ENCODE measurements around the gene TEX52.
"Not testable (repeated sequence)": the region's sequence is repeated elsewhere in the genome, so short reads cannot be mapped to it uniquely, and the experiment has no call there.

Gene TEX52

DNA sequence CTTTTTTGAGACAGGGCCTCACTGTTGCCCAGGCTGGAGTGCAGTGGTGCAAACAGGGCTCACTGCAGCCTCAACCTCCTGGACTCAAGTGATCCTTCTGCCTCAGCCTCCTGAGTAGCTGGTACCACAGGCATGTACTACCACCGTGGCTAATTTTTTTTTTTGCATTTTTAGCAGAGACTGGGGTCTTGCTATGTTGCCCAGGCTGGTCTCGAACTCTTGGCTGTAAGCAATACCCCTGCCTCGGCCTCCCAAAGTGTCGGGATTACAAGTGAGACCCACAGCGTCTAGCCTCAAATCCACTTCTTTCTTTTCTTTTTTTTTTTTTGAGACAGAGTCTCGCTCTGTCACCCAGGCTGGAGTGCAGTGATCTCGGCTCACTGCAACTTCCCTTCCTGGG, 6.6 kb upstream of the TEX52 start:
- DNase-seq: not testable (repeated sequence)

DNA sequence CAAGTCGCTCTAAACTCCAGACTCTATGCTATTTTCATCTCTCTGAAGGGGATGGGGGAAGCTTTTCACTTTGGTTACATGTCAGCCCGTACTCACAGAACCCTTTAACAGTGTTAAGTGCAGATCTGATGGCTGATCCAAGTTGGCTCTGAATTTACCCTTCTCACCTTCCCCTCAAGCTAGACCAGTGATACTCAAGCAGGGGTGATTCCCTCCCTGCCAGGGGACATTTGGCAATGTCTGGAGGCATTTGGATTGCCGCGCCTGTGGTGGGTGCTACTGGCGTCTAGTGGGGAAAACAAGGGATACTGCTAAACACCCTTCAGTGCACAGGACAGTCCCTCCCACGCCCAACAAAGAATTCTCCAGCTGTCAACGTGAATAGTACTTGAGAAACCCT, 6.0 kb upstream of the TEX52 start:
- DNase-seq: no peak

DNA sequence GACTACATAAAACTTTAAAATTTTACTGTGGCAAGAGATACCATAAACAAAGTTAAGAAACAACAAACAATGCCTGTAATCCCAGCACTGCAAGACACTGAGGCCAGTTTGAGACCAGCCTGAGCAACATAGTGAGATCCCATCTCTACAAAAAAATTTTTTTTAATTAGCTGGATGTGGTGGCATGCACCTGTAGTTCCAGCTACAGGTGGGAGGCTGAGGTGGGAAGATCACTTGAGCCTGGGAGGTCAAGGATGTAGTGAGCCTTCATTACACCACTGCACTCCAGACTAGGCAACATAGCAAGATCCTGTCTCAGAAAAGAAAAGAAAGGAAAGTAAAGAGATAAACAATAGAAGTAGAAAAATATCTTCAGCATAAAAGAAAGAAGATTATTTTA, 3.3 kb upstream of the TEX52 start:
- no peak for DNase-seq

DNA sequence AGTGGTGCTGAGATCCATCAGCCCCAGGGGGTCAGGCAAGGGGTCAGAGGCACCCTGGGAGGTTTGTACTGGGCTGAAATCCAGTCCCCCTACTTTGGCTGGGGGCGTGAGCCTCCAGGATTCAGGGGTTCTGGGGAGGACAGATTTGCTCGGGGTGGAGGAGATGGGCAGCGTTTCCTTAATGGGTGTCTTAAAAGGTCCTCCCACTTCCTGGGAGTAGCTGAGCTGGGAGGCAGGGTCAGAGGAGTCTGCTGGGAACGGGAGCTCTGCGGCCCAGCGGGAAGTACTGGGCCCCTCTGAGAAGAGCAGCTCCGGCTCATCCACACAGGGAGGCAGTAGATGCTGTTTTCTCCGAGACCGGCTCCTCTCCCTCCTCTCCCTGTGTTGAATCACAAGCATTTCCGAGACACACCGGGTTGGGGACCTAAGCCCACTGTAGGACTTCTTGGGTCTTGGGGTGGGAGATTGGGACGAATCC, 2.1 kb upstream of the TEX52 start:
- no peak for DNase-seq

DNA sequence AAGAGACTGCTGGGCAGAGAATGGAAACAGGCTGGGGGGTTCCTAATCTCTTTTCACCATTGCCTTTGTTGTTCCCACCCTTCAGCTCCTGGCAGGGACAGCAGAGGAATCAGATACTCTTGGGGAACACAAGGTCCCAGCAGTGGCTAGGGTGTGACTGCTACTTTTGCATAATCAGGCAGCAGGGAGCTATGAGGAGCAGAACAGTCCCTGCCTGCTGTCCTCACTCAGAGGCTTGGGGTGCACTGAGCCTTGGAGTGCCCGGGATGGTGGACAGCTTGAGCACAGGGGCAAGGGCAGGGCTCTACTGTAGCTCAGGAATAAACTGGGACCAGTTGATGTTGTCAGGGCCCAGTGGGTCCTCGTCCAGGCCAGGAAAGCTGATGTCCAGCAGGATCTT, 1.5 kb upstream of the TEX52 start:
- DNase-seq: no peak

DNA sequence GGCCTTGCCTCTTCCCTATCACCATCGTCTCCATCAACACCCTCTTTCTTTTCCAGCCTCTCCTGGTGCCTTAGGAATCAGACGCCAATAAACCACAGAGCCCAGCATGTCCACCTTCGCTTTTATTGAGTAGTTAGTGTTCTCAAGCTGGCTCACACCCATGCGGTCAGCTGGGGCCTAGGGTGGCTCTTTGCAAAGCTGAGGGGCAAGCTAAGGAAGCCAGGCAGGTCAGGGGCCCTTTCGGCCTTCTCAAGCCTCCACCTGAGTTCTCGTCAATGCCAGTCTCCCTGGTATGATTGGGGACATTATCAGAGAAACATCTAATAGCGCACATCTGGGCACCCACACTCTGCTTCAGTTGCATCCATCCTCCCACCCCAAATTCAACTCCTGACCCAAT, 737 bp upstream of the TEX52 start:
- no peak for DNase-seq

DNA sequence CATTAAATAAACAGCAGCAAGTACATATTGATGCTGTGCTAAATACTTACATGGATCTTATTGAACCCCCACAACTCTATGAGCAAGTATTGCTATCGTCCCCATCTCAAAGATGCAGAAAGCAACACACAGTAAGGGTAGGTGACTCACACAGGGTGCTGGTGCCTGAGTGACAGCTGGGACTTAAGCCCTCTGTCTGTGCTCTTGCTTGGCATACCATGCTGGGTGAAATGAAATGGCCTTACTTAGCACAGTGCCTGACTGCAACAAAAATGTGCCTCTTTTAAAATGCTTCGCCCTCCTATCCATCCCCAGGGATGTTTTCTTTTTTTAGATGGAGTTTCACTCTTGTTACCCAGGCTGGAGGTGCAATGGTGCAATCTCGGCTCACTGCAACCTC, 788 bp downstream of the TEX52 start:
- DNase-seq: no peak

DNA sequence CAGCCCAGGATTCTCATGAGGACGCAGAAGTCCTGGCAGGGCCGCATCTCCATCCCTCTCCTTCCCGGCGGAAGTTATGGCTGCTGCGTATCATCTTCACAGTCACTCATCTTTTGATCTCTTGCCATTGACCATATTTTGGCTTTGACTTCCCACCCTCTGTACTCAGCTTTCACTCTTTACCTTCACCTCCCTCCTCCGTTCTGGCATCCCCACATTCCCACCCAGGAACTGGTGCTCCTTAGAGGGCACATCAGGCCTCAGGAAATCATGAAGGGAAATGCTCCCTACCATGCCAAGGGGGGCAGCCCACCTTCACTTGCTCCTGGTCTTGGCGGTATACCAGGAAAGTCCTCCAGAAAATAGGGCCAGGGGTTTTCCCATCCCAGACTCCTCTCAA, 1.3 kb downstream of the TEX52 start:
- no peak for DNase-seq

DNA sequence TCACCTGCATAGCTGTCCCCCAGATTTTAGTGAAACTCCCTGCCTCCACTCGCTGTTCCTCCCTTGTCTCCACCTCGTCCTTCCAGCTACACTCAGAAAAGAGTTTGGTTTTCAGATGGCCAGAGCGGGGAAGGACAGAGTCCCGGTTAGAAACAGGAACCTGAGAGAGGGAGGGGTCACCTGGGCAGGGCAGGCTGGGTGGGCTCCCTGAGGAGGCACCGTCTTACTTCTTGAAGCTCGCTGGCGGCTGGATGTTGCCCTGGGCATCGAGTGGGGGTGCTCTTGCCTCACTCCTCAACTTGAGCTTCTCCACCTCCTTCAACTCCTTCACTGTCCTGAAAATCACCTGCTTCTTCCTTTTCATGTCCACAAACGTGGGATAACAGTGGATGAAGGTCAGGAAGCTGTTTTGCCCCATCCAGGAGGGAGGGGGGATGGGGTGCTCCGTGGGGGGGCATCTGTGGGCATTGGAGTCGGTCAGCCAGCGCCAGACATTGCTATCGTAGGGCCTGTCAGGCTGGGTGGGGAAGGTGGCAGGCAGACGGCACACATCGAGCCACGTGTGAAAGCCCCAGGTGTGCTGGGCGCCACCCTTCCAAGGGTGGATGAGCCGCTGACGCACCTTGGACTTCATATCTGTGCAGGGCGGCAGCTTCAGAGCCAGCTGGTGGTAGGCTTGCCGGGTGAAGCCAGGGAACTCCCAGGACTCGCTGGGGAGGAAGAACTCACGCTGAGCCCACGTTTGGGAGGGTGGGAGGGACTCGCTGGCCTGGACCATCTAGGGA, 2.0 kb downstream of the TEX52 start:
- no peak for DNase-seq

DNA sequence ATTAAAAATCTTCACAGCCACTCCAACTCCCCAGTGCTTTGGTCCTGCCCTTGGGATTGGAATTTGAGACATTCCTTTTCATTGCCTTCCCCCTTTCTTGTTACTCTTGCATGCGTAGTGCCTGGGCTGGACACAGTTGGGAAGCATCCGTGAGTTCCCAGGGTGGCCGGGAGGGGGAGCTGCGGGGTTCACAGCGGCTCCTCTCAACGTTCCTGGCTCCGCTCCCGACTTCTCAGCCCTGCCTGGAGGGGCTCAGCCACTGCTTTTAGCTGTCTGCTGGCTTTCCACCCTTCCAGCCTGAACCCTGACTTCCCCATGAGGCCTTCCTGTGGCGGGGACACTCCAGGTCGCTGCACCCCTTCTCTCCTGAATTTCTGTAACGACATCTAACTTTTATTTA, 3.2 kb downstream of the TEX52 start:
- DNase-seq: peak; percentile 55

DNA sequence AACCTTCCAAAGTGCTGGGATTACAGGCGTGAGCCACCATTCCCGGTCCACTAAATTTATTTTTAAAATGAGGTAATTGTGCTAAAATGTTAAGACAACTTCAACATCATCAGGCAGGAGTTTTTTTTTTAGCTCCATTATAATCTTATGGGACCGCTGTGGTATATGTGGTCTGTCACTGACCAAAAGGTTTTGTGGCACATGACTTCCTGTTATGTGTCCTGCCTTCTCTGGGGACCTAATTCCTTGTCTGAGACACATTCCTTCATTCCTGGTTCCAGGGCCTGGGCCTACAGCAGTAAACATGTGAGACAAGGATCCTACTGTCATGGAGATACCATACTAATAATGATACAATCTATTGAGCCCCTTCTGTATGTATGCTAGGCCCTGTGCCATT, 4.9 kb downstream of the TEX52 start:
- no peak for DNase-seq

DNA sequence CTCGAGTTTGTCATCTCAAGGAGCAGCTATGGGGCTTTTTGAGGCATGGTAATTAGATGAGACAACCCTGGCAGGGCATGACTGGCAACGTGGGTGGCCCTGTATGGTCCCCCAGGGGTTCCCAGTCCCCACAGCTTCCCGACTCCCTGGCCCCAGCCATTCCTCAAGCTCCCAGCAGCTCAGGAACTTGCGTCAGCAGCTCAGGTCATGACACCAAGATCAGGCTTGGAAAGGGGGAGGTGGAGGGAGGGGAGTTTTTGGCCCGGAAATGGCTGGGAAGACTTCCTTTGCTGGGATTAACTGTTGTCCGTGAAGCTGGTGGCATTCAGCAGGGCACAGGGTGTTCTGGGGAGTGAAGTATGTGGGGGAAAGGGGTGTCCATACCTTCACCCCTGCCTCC, 11.6 kb downstream of the TEX52 start:
- no peak for DNase-seq

DNA sequence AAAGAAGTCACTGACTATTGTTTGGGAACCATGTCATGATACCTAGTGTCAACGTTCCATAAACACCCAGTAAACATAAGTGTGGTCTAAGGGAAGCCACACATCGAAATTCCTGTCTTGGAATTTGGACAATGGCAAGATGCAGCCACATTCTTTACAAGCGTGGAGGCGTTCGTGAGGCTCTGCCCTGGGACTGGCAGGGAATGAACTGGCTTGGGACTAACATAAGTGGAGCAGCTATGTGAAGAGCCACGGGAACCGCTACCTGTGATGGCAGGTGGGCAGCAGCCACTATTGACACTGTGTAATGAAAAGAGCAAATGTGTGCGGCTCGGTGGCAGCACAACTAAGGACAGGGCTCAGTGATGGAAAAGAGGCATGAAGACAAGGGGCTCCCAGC, 12.1 kb downstream of the TEX52 start:
- DNase-seq: no peak

DNA sequence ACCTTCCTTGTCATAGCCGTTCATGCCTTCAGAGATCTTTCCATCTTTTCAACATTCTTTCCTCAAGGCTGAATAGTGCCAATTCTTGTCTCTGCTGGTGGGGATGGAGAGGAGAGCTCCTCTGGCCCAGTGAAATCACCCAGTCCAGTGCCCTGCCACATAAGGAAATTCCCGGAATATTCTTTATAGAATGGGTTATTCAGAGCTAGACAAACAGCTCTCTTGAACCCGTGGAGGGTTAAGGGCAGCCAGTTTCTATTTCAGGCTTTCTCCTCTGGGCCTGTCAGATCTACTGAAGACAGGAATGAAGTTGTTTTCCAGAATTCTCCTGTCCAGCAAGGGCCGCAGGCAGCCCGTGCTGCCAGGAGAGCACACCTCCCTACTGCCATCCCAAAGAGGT, 13.9 kb downstream of the TEX52 start:
- DNase-seq: no peak

DNA sequence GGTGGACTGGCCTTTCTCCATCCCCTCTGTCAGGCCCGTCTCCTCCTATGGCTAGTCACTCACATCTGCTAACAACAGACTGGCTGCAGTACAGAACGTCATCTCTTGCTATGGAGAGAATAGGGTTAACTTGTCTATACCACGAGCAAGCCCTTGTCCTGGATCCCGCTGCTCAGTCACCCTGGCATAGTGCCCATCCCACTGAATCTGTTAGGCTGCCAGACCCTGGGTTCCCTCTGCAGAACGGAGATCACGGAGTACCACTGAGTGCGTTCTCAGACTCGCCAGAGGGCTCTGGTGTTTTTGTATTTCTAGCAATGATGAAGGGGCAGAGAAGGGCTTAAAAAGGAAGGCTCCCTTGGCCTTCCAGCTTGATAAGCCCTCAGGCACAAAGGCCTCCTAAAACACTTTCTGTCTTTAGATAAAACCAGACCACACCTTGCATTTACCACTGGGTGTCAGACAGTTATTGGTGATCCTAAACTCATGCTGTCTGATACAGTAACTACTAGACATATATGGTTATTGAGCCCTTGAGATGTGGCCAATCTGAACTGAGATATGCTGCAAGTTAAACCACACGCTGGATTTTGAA, 15.7 kb downstream of the TEX52 start:
- no peak for DNase-seq

DNA sequence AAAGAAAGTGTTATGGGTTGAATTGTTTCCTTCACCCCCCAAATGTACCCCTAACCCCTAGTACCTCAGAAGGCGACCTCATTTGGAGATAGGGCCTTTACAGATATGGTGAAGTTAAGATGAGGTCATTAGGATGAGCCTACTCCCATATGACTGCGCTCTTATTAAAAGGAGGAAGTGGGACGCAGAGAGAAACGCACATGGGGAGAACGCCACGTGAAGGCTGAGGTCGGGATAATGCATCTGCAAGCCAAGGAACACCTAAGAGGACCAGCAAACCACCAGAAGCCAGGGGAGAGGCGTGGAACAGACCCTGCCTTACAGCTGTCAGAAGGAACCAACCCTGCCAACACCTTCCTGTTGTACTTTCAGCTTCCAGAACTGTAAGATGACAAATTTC, 20.3 kb downstream of the TEX52 start:
- DNase-seq: no peak

DNA sequence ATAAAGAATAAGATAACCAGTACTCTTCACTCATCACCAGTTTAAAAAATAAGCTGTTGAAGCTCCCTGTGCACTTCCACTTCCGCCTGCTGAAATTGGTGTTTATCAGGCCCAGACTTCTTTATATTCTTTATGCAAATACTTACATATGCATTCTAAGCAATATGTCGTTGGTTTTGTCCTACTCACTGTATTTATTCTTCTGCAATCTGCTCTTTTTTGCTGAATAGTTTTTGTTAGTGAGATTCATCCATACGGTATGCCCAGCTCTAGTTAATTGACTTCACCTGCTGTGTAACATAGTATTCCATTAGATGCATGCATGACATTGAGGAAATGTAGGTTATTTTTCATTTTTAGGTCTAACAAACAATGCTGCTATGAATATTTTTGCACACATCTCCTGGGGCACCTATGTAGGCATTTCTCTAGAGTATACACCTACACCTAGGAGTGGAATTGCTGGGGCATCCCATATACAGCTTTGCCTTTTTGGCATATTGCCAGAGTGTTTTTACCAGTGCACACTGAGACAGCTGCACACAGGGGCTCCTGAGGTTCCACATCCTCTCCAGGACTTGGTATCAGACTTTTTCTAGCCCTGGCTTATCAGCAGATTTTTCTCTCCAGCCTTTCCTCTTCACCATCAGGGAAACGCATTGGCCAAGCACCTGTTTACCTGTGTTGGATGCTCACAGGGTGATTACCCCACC, 21.0 kb downstream of the TEX52 start:
- no peak for DNase-seq

DNA sequence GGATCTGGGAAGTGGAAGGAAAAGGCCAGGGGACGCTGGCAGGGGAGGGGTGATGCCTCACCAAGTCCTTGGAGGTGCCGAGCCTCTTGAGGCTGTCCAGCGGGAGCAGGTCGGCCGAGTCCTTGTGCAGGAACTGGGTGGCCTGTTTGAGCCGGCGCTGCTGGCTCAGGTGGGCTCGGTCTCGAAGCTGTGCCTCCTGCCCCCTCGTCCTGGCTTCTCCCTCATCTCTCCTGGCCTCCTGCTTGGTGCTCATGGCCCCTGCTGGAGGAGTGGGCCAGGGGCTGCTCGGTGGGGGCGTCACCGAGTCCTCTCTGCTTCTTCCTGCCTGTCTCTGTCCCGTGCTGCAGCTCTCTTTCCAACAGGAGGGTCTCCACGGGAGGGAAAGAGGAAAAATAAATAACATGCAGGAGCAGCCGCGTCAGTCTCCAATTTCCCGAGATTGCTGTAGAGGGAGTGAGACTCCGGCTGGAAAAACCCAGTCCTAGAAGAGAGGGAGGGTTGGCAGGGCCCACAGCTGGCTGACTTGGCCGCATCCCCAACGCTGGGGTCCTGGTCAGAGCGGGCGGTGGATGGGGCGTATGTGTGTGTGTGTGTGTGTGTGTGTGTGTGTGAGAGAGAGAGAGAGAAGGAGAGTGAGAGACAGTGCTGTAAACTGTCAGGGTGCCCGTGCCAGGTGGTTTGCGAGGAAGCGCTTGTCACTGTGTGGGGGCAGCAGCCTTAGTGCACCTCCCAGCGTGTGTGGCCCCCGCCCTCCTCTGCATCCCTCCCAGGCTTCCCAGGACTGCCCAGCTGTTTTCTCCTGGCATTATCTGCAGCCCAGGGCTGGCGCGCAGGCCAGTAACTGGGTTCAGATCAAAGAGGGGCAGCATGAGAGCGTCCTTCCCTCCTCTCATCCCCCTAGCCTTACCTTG, 22.0 kb downstream of the TEX52 start, which contains the start of gene NRIP2:
Gene NRIP2 (minus strand): TSS at position 455 of the 911 bp plus-strand sequence. CDS start 52 bp downstream, at position 403.
- no peak for DNase-seq

DNA sequence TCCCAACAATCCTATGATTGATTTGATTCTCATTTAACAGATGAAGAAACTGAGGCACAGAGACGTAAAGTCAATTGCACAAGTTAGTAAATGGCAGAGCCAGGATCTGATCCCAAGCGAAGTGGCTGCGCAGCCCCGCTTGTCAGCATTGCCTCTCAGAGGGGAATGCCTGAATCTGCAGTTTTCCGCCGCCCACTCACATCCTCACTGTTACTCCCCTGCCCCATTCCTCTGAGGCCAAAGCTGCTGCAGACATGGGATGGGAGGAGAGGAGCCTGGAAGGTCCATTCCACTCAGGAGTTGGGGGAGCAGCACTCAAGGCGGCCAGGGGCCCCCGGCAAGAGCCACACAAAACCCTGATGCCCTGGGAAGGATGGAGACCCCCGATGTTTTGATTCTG, 23.0 kb downstream of the TEX52 start:
- no peak for DNase-seq

DNA sequence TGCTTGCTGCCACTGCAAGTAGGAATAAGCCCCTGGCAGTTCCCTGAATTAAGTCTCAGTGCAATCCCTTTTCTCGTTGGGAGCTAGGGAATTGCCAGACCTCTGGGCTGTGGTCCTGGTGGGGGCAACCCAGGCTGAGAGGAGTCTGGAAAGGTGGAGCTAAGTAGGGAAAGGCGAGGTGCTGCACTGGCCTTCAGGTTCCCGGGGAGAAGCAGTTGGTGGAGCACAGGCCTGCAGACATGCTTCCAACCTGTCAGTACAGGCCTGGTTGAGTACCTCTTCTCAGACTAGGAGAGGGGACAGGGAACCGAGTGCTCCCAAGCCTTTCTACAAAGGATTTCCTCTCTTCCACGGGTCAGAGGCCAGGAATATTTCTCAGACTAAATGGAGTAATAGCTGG, 23.5 kb downstream of the TEX52 start:
- no peak for DNase-seq

DNA sequence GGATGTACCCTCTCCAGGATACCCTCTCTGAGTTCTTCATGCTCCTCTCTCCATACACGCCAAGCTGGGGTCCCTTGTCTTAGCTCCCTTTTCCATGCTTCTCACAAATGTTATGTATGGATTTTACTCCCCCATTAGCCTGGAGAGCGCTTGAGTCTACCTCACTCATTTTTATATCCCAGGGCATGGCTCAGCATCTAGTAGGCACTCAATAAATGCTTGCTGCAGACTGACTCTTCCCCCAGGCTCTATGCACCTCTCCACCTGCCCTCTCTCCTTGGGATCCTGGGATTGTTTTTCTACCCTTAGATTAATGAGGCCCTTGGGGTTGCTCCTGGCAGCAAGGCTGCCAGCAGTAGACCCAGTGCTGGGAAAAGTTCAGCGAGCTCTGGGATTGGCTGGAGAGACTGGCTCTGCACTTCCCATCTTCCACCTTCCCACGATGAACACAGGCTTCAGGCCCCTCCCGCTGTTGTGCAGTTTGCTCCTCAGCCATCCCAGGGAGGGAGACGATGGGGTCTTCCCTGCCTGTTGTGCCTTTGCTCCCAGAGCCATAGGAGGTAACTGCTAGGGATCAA, 24.2 kb downstream of the TEX52 start:
- no peak for DNase-seq

DNA sequence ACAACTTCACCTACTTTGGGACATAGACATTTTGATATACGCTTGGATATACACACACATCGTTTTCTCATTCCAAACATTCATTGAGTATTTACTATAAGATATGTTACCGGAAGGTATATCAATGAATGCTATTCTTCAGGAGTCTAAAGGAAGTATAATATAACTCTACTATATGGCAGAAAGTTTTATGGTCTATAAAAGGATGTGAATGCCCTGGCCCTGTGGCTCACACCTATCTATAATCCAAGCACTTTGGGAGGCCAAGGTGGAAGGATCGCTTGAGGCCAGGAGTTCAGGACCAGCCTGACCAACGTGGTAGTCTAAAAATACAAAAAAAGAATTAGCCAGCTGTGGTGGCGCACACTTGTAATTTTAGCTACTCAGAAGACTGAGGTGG, 27.6 kb downstream of the TEX52 start:
- no peak for DNase-seq

Data from activated CD4-positive, CD25-positive, alpha-beta regulatory T cell treated with anti-CD3 and anti-CD28 coated beads, Interleukin-2, amount 50 U/mL, for 72 hours (primary cell).